ENCODE measurements around the gene XPNPEP1. TPM values are rescaled to one million over a fixed set of nuclear protein-coding genes. Genes with fewer than 3 reads are reported as not detected.

Gene XPNPEP1
- polyA plus RNA-seq, 3 donors, result 32.1 to 62.1 (median 38.4) TPM

DNA sequence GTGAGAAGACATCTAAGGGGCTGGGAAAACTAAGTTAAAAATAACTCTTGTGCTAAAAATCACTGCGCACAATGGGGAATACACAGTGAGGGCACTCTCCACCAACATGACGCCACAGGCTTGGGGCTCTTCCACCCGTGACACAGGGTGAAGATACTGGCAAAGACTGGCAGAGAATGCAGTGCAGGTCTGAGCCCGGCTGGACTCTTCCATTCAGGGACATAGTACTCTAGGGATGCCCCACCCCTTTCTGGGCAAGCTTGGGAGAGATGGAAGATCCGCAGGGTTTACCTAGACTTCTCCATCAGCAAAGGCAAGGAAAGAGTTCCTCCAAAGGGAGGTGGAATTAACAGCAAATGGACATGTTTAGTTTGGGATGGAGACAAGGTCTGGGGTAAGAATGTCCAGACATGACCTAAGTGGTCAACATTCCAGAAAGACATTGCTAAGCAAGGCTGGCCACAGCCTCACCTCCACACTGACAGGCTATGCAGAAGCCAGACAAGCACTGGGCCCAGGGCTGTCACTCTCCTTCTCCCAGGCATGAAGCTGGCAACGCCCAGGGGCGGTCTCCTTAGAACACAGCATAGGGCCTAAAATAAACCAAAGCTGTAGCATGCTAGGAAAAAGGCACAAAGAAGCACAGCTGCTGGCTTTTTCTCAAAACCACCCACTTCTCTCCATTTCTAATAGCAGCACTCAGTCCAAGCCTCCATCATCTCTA lies 28.1 kb downstream of the XPNPEP1 start:
- Histone ChIP-seq H2AFZ (ENCODE audit: insufficient read depth, low read depth, low read length, poor library complexity, severe bottlenecking) (no peak overlapping the region), H4K20me1 (ENCODE audit: insufficient read depth, low read length) (peaks cover 50% of the 10 kb centered on the region), H3K27ac (ENCODE audit: low read depth in 1 of 2, low read length in 2 of 2) (no peak overlapping the region), H3K27me3 (ENCODE audit: control insufficient read depth in 2 of 2, insufficient read depth in 2 of 2, low read length in 2 of 2) (no peaks in the 10 kb centered on the region), H3K79me2 (ENCODE audit: insufficient read depth, low read length) (peaks cover 67% of the 10 kb centered on the region), H3K36me3 (replicated peaks in 1 of 2; ENCODE audit: control insufficient read depth in 1 of 2, insufficient read depth in 2 of 2, low read length in 2 of 2) (peaks cover 46 to 93% of the 10 kb centered on the region in 2 donors), H3K4me1 (ENCODE audit: control insufficient read depth in 1 of 2, insufficient read depth in 2 of 2, low read length in 2 of 2) (peaks cover 5% of the 10 kb centered on the region in 2 donors), H3K9me3 (replicated peaks in 1 of 2; ENCODE audit: control insufficient read depth in 1 of 2, insufficient read depth in 1 of 2, low read length in 2 of 2) (no peaks in the 10 kb centered on the region), H3K4me3 (replicated peaks in 1 of 3; ENCODE audit: low read depth in 2 of 3, low read length in 3 of 3) (no peak overlapping the region), H3K9ac (ENCODE audit: insufficient read depth, low read length, poor library complexity, severe bottlenecking) (no peak overlapping the region), H3K4me2 (replicated peaks; ENCODE audit: extremely low read depth, low read length, poor library complexity, severe bottlenecking) (no peak overlapping the region)
- Mint-ChIP-seq H3K27ac (peak overlapping the region in 3 of 7 donors; percentile 8 to 70 (median 60)), H3K27me3 (ENCODE audit: low read depth in 3 of 3) (no peaks in the 10 kb centered on the region), H3K4me1 (peaks cover 33% of the 10 kb centered on the region), H3K9me3 (peaks cover 0 to 3% (median 0%) of the 10 kb centered on the region in 7 donors), H3K36me3 (peaks cover 60 to 75% of the 10 kb centered on the region in 2 donors), H3K4me3 (no peak overlapping the region)
- 94% methylated on average over 6 of the region's 7 CpGs for WGBS (ENCODE audit: insufficient coverage)
- DNase-seq, result no peak
- intact Hi-C loops (cut with micrococcal nuclease), result no loop called here
- TF ChIP-seq, protein P1, sequence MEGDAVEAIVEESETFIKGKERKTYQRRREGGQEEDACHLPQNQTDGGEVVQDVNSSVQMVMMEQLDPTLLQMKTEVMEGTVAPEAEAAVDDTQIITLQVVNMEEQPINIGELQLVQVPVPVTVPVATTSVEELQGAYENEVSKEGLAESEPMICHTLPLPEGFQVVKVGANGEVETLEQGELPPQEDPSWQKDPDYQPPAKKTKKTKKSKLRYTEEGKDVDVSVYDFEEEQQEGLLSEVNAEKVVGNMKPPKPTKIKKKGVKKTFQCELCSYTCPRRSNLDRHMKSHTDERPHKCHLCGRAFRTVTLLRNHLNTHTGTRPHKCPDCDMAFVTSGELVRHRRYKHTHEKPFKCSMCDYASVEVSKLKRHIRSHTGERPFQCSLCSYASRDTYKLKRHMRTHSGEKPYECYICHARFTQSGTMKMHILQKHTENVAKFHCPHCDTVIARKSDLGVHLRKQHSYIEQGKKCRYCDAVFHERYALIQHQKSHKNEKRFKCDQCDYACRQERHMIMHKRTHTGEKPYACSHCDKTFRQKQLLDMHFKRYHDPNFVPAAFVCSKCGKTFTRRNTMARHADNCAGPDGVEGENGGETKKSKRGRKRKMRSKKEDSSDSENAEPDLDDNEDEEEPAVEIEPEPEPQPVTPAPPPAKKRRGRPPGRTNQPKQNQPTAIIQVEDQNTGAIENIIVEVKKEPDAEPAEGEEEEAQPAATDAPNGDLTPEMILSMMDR (IDR thresholded peaks at IDR 0.05), result no peak

DNA sequence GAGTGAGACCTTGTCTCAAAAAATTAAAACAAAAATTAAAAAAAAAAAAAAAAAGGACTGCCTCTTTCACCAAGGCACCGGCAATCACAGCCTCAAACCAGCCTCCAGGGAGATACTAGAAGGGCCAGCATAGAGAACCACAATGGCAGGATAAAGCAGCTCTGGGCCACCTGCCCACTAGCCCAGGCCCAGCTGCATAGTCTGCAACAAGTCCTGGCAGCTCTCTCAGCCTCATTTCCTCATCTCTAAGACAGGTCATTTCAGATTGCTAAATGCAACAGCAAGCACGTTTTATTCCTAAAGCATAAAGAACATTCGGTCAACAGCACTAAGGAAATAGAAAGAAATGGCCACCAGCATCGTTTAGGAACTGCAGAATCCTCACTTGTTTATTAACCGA lies 28.8 kb downstream of the XPNPEP1 start:
- no peak overlapping the region for H3K4me2 ChIP-seq (replicated peaks; ENCODE audit: extremely low read depth, low read length, poor library complexity, severe bottlenecking)
- Mint-ChIP-seq H3K4me3 (no peak overlapping the region), H3K9me3 (peaks cover 0 to 3% (median 0%) of the 10 kb centered on the region in 7 donors), H3K4me1 (peaks cover 26% of the 10 kb centered on the region), H3K27me3 (ENCODE audit: low read depth in 3 of 3) (no peaks in the 10 kb centered on the region), H3K27ac (peak overlapping the region in 2 of 7 donors; percentile 59 to 62), H3K36me3 (peaks cover 63 to 77% of the 10 kb centered on the region in 2 donors)
- peaks cover 44% of the 10 kb centered on the region for H4K20me1 ChIP-seq (ENCODE audit: insufficient read depth, low read length)
- no peaks in the 10 kb centered on the region for H3K27me3 ChIP-seq (ENCODE audit: control insufficient read depth in 2 of 2, insufficient read depth in 2 of 2, low read length in 2 of 2)
- peaks cover 60% of the 10 kb centered on the region for H3K79me2 ChIP-seq (ENCODE audit: insufficient read depth, low read length)
- no peaks in the 10 kb centered on the region for H3K4me1 ChIP-seq (ENCODE audit: control insufficient read depth in 1 of 2, insufficient read depth in 2 of 2, low read length in 2 of 2)
- H3K36me3 ChIP-seq (replicated peaks in 1 of 2; ENCODE audit: control insufficient read depth in 1 of 2, insufficient read depth in 2 of 2, low read length in 2 of 2), result peaks cover 47 to 93% of the 10 kb centered on the region in 2 donors
- peak overlapping the region in 1 of 2 donors; percentile 49 for H3K27ac ChIP-seq (ENCODE audit: low read depth in 1 of 2, low read length in 2 of 2)
- WGBS (ENCODE audit: insufficient coverage), result 100% methylated on average over 1 of the region's 5 CpGs
- H3K4me3 ChIP-seq (replicated peaks in 1 of 3; ENCODE audit: low read depth in 2 of 3, low read length in 3 of 3), result no peak overlapping the region
- no peaks in the 10 kb centered on the region for H3K9me3 ChIP-seq (replicated peaks in 1 of 2; ENCODE audit: control insufficient read depth in 1 of 2, insufficient read depth in 1 of 2, low read length in 2 of 2)
- TF ChIP-seq, protein P1 (IDR thresholded peaks at IDR 0.05), result no peak
- no peak overlapping the region for H3K9ac ChIP-seq (ENCODE audit: insufficient read depth, low read length, poor library complexity, severe bottlenecking)
- intact Hi-C loops (cut with micrococcal nuclease), result loop anchor here in 1 of 2 donors (5.0 kb wide), 1 partner anchor 48 kb away; no protein-coding TSS in a partner anchor
- H2AFZ ChIP-seq (ENCODE audit: insufficient read depth, low read depth, low read length, poor library complexity, severe bottlenecking), result no peak overlapping the region
- DNase-seq, result no peak
